HEK293 (cell line): ENCODE results near the gene AFG1L.

ENCODE experiments used
- CTCF ChIA-PET: fragments of 350-600 bp; formaldehyde crosslinking; extraction: SDS; loops from one replicate; lab custom pipeline; 2021; ENCODE audit warnings: antibody characterized with exemption; lab: Yijun Ruan, JAX
- POLR2A ChIA-PET: fragments of 300-600 bp; formaldehyde crosslinking; extraction: SDS; loops from one replicate; lab custom pipeline; 2020; ENCODE audit warnings: antibody characterized with exemption, inconsistent platforms; lab: Yijun Ruan, JAX
- H3K27ac ChIP-seq: fragments of 200-500 bp; sonication (Bioruptor generic); 2 replicates; pipeline ENCODE4 v1.5.1; 2014; ENCODE audit warnings: low read depth, low read length, control low read depth, inconsistent platforms; ENCODE audit errors: extremely low read depth
- H3K36me3 ChIP-seq, 2 experiments: fragments of 200-500 bp in 1 of 2; sonication (Bioruptor generic) in 1 of 2; 1 replicate in 1 of 2; 2 replicates in 1 of 2; pipeline ENCODE4 v1.5.1; 2014 to 2017; ENCODE audit warnings: inconsistent platforms in 2 of 2, low read length in 2 of 2; ENCODE audit not compliant: control insufficient read depth in 2 of 2, insufficient read depth in 1 of 2
- H3K4me1 ChIP-seq: fragments of 200-500 bp; sonication (Bioruptor generic); 2 replicates; pipeline ENCODE4 v1.5.1; 2014; ENCODE audit warnings: mild to moderate bottlenecking, low read length, inconsistent platforms; ENCODE audit not compliant: control insufficient read depth, insufficient read depth
- H3K4me3 ChIP-seq: 2 replicates; pipeline ENCODE4 v1.5.1; 2011; ENCODE audit warnings: low read depth, mild to moderate bottlenecking, control low read depth, low read length, moderate library complexity
- H3K9me3 ChIP-seq: fragments of 200-500 bp; sonication (Bioruptor generic); 2 replicates; pipeline ENCODE4 v1.5.1; 2014; ENCODE audit warnings: low read depth, low read length, inconsistent platforms; ENCODE audit not compliant: control insufficient read depth, insufficient read depth
- EGR2 ChIP-seq: fragments of 450-650 bp; formaldehyde crosslinking; IDR thresholded peaks from 2 replicates; pipeline ENCODE4 v1.5.1; 2016; ENCODE audit warnings: low read depth, missing biosample characterization, missing genetic modification characterization
- GFI1B ChIP-seq: fragments of 450-650 bp; formaldehyde crosslinking; IDR thresholded peaks from 2 replicates; pipeline ENCODE4 v1.5.1; 2016; ENCODE audit warnings: missing biosample characterization, missing genetic modification characterization
- GLIS1 ChIP-seq: fragments of 450-650 bp; formaldehyde crosslinking; IDR thresholded peaks from 2 replicates; pipeline ENCODE4 v1.5.1; 2016; ENCODE audit warnings: missing biosample characterization, missing genetic modification characterization
- IKZF3 ChIP-seq: fragments of 450-650 bp; IDR thresholded peaks from 2 replicates; pipeline ENCODE4 v1.5.0; 2018; ENCODE audit warnings: missing biosample characterization, mild to moderate bottlenecking, missing genetic modification characterization, moderate library complexity
- SALL2 ChIP-seq: fragments of 450-650 bp; formaldehyde crosslinking; IDR thresholded peaks from 2 replicates; pipeline ENCODE4 v1.5.0; 2017; ENCODE audit warnings: missing biosample characterization, mild to moderate bottlenecking, missing genetic modification characterization, borderline replicate concordance
- SETDB1 ChIP-seq: IDR thresholded peaks from one replicate; pipeline ENCODE4 v1.6.1; 2017; ENCODE audit warnings: mild to moderate bottlenecking, low read length, moderate library complexity, mixed read lengths; ENCODE audit not compliant: insufficient read length
- SP2 ChIP-seq: fragments of 450-650 bp; formaldehyde crosslinking; IDR thresholded peaks from 2 replicates; pipeline ENCODE4 v1.5.1; 2016; ENCODE audit warnings: missing biosample characterization, missing genetic modification characterization
- TCF7L2 ChIP-seq: IDR thresholded peaks from 2 replicates; pipeline ENCODE4 v1.6.1; 2011; ENCODE audit warnings: low read depth, mild to moderate bottlenecking, inconsistent platforms, low read length, moderate library complexity, borderline replicate concordance
- ZBTB1 ChIP-seq: fragments of 450-650 bp; formaldehyde crosslinking; IDR thresholded peaks from 2 replicates; pipeline ENCODE4 v1.5.1; 2016; ENCODE audit warnings: missing biosample characterization, missing genetic modification characterization
- ZBTB17 ChIP-seq: fragments of 450-650 bp; formaldehyde crosslinking; IDR thresholded peaks from 2 replicates; pipeline ENCODE4 v1.5.1; 2016; ENCODE audit warnings: missing biosample characterization, missing genetic modification characterization
- ZBTB21 ChIP-seq: fragments of 450-650 bp; formaldehyde crosslinking; IDR thresholded peaks from 2 replicates; pipeline ENCODE4 v1.5.1; 2017; ENCODE audit warnings: missing biosample characterization, missing genetic modification characterization
- ZBTB48 ChIP-seq: fragments of 450-650 bp; formaldehyde crosslinking; IDR thresholded peaks from 2 replicates; pipeline ENCODE4 v1.5.1; 2016; ENCODE audit warnings: missing biosample characterization, missing genetic modification characterization
- ZFP69B ChIP-seq: fragments of 450-650 bp; formaldehyde crosslinking; IDR thresholded peaks from 2 replicates; pipeline ENCODE4 v1.5.1; 2016; ENCODE audit warnings: missing biosample characterization, missing genetic modification characterization
- ZNF10 ChIP-seq: fragments of 450-650 bp; formaldehyde crosslinking; IDR thresholded peaks from 2 replicates; pipeline ENCODE4 v1.5.1; 2017; ENCODE audit warnings: missing biosample characterization, missing genetic modification characterization
- ZNF202 ChIP-seq: fragments of 450-650 bp; formaldehyde crosslinking; IDR thresholded peaks from 2 replicates; pipeline ENCODE4 v1.5.1; 2016; ENCODE audit warnings: missing biosample characterization, missing genetic modification characterization, borderline replicate concordance
- ZNF211 ChIP-seq: fragments of 450-650 bp; formaldehyde crosslinking; IDR thresholded peaks from 2 replicates; pipeline ENCODE4 v1.5.1; 2016; ENCODE audit warnings: low read depth, missing biosample characterization, missing genetic modification characterization
- ZNF23 ChIP-seq: fragments of 450-650 bp; formaldehyde crosslinking; IDR thresholded peaks from 2 replicates; pipeline ENCODE4 v1.5.1; 2016; ENCODE audit warnings: missing biosample characterization, missing genetic modification characterization, borderline replicate concordance
- ZNF404 ChIP-seq: fragments of 450-650 bp; formaldehyde crosslinking; IDR thresholded peaks from 2 replicates; pipeline ENCODE4 v1.5.1; 2017; ENCODE audit warnings: missing biosample characterization, missing genetic modification characterization
- ZNF423 ChIP-seq: fragments of 450-650 bp; formaldehyde crosslinking; IDR thresholded peaks from 2 replicates; pipeline ENCODE4 v1.5.1; 2016; ENCODE audit warnings: missing biosample characterization, missing genetic modification characterization
- ZNF530 ChIP-seq: fragments of 450-650 bp; formaldehyde crosslinking; IDR thresholded peaks from 2 replicates; pipeline ENCODE4 v1.5.1; 2016; ENCODE audit warnings: low read depth, missing biosample characterization, missing genetic modification characterization
- ZNF555 ChIP-seq: fragments of 450-650 bp; formaldehyde crosslinking; conservative IDR thresholded peaks from 2 replicates; pipeline ENCODE4 v1.5.1; 2017; ENCODE audit warnings: missing biosample characterization, mild to moderate bottlenecking, missing genetic modification characterization, inconsistent platforms
- ZNF560 ChIP-seq: fragments of 450-650 bp; formaldehyde crosslinking; IDR thresholded peaks from 2 replicates; pipeline ENCODE4 v1.5.1; 2017; ENCODE audit warnings: missing biosample characterization, missing genetic modification characterization, borderline replicate concordance
- ZNF660 ChIP-seq: fragments of 450-650 bp; IDR thresholded peaks from 2 replicates; pipeline ENCODE4 v1.5.1; 2018; ENCODE audit warnings: missing biosample characterization, mild to moderate bottlenecking, missing genetic modification characterization
- ZXDB ChIP-seq: fragments of 450-650 bp; formaldehyde crosslinking; IDR thresholded peaks from 2 replicates; pipeline ENCODE4 v1.5.1; 2016; ENCODE audit warnings: missing biosample characterization, missing genetic modification characterization
- TF ChIP-seq, protein P1 (sequence below): fragments of 450-650 bp; formaldehyde crosslinking; IDR thresholded peaks from 2 replicates; pipeline ENCODE4 v1.5.1; 2016; ENCODE audit warnings: missing biosample characterization, missing genetic modification characterization, borderline replicate concordance
- TF ChIP-seq, protein P2 (sequence below): fragments of 450-650 bp; formaldehyde crosslinking; IDR thresholded peaks from 2 replicates; pipeline ENCODE4 v1.5.1; 2017; ENCODE audit warnings: missing biosample characterization, missing genetic modification characterization
- TF ChIP-seq, protein P3 (sequence below): fragments of 450-650 bp; formaldehyde crosslinking; IDR thresholded peaks from 2 replicates; pipeline ENCODE4 v1.5.1; 2016; ENCODE audit warnings: missing biosample characterization, missing genetic modification characterization
- TF ChIP-seq, protein P4 (sequence below): fragments of 450-650 bp; formaldehyde crosslinking; IDR thresholded peaks from 2 replicates; pipeline ENCODE4 v1.5.1; 2016; ENCODE audit warnings: missing biosample characterization, missing genetic modification characterization
- TF ChIP-seq, protein P5 (sequence below): fragments of 450-650 bp; IDR thresholded peaks from 2 replicates; pipeline ENCODE4 v1.5.1; 2018; ENCODE audit warnings: missing biosample characterization, missing genetic modification characterization

The AFG1L gene

DNA sequence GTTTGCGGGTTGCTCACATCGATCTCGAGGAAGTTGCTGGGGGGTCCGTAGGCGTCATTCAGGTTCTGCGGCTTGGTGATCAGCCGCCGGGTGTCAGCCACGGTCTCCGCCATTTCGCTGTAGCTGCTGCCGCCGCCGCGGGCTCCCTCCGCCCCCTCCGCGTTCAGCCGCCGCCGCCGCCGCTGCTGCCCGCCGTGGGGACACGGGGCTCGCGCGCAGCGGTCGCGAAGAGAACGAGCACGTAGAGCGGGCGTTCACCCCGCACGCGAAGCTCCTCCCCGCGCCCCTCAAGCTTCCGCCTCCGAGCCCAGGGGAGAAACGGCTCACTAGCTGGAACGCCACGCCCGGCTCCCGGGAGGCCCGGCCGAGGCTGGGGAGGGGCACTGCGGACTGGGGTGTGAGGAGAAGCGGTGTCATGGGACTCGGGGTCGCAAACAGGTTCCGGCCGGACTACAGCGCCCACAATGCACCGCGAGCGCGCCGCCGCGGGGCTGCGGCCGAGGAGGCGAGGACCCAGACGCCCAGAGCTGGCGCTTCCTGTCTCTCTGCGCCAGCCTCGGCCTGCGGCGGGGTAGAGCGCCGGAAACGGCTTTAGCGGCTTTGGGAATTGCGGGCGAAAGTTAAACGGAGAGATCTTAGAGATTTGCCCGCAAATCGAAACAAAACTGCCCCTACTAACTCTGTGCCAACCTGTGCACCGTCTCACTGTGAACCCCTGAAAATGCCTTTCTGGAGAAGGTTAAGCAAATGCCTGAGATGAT is 33.9 kb upstream of the AFG1L start, which contains the start of gene SNX3:
Gene SNX3, minus strand, starts transcription at position 232 of the 761 bp plus-strand sequence. Its CDS starts 119 bp downstream, at position 113.
- Histone ChIP-seq H3K9me3 (no peaks in the 10 kb centered on the region), H3K4me3 (peak within 1 kb of the TSS; percentile 91), H3K36me3 (peaks cover 7 to 8% of the 10 kb centered on the region in 2 experiments; a peak in 2 of 3 replicates), H3K27ac (peak within 1 kb of the TSS; percentile 71), H3K4me1 (0 out of 2 replicates have a peak, but pooled peaks cover 3% of the 10 kb centered on the region)
- POLR2A ChIA-PET, result interaction anchor here (0.7 to 1.9 kb wide), 21 partner anchors 9 to 303 kb away, joined by 3 to 19 read pairs (median 3); partner anchors contain the start of genes AFG1L, NR2E1 and SEC63
- CTCF ChIA-PET, result interaction anchor here (0.6 to 1.1 kb wide), 6 partner anchors 19 to 1386 kb away, joined by 3 to 7 read pairs (median 3); partner anchors contain the start of gene AFG1L
- TF ChIP-seq, protein P1, sequence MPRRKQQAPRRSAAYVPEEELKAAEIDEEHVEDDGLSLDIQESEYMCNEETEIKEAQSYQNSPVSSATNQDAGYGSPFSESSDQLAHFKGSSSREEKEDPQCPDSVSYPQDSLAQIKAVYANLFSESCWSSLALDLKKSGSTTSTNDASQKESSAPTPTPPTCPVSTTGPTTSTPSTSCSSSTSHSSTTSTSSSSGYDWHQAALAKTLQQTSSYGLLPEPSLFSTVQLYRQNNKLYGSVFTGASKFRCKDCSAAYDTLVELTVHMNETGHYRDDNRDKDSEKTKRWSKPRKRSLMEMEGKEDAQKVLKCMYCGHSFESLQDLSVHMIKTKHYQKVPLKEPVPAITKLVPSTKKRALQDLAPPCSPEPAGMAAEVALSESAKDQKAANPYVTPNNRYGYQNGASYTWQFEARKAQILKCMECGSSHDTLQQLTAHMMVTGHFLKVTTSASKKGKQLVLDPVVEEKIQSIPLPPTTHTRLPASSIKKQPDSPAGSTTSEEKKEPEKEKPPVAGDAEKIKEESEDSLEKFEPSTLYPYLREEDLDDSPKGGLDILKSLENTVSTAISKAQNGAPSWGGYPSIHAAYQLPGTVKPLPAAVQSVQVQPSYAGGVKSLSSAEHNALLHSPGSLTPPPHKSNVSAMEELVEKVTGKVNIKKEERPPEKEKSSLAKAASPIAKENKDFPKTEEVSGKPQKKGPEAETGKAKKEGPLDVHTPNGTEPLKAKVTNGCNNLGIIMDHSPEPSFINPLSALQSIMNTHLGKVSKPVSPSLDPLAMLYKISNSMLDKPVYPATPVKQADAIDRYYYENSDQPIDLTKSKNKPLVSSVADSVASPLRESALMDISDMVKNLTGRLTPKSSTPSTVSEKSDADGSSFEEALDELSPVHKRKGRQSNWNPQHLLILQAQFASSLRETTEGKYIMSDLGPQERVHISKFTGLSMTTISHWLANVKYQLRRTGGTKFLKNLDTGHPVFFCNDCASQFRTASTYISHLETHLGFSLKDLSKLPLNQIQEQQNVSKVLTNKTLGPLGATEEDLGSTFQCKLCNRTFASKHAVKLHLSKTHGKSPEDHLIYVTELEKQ (tag by site-specific recombination), result no peak
- TF ChIP-seq ZNF555 (tag by site-specific recombination) (no peak), ZNF23 (tag by site-specific recombination) (no peak), SP2 (tag by site-specific recombination) (peak; percentile 89), ZNF560 (tag by site-specific recombination) (no peak), SALL2 (no peak), ZXDB (tag by site-specific recombination) (peak; percentile 74), GFI1B (no peak), ZBTB48 (tag by site-specific recombination) (no peak), ZNF423 (tag by site-specific recombination) (peak; percentile 91), ZNF202 (no peak), ZNF10 (tag by site-specific recombination) (no peak; the same call in 1 of the 2 replicates), SETDB1 (no peak), TCF7L2 (no peak), ZNF211 (tag by site-specific recombination) (no peak), GLIS1 (tag by site-specific recombination) (peak; percentile 88), EGR2 (tag by site-specific recombination) (no peak), ZFP69B (no peak), ZBTB21 (no peak), ZBTB17 (tag by site-specific recombination) (peak; percentile 95), IKZF3 (peak; percentile 75), ZBTB1 (tag by site-specific recombination) (no peak), ZNF404 (tag by site-specific recombination) (no peak), ZNF530 (no peak), ZNF660 (tag by site-specific recombination) (peak; percentile 29)
- TF ChIP-seq, protein P2, sequence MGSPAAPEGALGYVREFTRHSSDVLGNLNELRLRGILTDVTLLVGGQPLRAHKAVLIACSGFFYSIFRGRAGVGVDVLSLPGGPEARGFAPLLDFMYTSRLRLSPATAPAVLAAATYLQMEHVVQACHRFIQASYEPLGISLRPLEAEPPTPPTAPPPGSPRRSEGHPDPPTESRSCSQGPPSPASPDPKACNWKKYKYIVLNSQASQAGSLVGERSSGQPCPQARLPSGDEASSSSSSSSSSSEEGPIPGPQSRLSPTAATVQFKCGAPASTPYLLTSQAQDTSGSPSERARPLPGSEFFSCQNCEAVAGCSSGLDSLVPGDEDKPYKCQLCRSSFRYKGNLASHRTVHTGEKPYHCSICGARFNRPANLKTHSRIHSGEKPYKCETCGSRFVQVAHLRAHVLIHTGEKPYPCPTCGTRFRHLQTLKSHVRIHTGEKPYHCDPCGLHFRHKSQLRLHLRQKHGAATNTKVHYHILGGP (tag by site-specific recombination), result no peak
- TF ChIP-seq, protein P3, sequence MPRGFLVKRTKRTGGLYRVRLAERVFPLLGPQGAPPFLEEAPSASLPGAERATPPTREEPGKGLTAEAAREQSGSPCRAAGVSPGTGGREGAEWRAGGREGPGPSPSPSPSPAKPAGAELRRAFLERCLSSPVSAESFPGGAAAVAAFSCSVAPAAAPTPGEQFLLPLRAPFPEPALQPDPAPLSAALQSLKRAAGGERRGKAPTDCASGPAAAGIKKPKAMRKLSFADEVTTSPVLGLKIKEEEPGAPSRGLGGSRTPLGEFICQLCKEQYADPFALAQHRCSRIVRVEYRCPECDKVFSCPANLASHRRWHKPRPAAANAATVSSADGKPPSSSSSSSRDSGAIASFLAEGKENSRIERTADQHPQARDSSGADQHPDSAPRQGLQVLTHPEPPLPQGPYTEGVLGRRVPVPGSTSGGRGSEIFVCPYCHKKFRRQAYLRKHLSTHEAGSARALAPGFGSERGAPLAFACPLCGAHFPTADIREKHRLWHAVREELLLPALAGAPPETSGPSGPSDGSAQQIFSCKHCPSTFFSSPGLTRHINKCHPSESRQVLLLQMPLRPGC (tag by site-specific recombination), result no peak
- TF ChIP-seq, protein P4, sequence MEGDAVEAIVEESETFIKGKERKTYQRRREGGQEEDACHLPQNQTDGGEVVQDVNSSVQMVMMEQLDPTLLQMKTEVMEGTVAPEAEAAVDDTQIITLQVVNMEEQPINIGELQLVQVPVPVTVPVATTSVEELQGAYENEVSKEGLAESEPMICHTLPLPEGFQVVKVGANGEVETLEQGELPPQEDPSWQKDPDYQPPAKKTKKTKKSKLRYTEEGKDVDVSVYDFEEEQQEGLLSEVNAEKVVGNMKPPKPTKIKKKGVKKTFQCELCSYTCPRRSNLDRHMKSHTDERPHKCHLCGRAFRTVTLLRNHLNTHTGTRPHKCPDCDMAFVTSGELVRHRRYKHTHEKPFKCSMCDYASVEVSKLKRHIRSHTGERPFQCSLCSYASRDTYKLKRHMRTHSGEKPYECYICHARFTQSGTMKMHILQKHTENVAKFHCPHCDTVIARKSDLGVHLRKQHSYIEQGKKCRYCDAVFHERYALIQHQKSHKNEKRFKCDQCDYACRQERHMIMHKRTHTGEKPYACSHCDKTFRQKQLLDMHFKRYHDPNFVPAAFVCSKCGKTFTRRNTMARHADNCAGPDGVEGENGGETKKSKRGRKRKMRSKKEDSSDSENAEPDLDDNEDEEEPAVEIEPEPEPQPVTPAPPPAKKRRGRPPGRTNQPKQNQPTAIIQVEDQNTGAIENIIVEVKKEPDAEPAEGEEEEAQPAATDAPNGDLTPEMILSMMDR, result peak; percentile 60
- TF ChIP-seq, protein P5, sequence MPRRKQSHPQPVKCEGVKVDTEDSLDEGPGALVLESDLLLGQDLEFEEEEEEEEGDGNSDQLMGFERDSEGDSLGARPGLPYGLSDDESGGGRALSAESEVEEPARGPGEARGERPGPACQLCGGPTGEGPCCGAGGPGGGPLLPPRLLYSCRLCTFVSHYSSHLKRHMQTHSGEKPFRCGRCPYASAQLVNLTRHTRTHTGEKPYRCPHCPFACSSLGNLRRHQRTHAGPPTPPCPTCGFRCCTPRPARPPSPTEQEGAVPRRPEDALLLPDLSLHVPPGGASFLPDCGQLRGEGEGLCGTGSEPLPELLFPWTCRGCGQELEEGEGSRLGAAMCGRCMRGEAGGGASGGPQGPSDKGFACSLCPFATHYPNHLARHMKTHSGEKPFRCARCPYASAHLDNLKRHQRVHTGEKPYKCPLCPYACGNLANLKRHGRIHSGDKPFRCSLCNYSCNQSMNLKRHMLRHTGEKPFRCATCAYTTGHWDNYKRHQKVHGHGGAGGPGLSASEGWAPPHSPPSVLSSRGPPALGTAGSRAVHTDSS (tag by site-specific recombination), result no peak
